BJ (cell line): Measurements from ENCODE around the gene WIZ. TPM values are rescaled to one million over a fixed set of nuclear protein-coding genes. Genes with fewer than 3 reads are reported as not detected.

Source experiments
- CTCF ChIA-PET: fragments of 350-600 bp; formaldehyde crosslinking; extraction: SDS; loops from one replicate; lab custom pipeline; 2021; ENCODE audit warnings: antibody characterized with exemption, inconsistent platforms; lab: Yijun Ruan, JAX
- POLR2A ChIA-PET: fragments of 300-600 bp; sonication (Branson Sonifier 250); formaldehyde crosslinking; extraction: SDS; loops from one replicate; lab custom pipeline; 2021; ENCODE audit warnings: antibody characterized with exemption; lab: Charles Lee
- DNase-seq: peaks from one replicate; pipeline ENCODE4 v3.0.0-alpha.2; 2011; ENCODE audit warnings: low read depth
- H3K27me3 ChIP-seq: 2 replicates; pipeline ENCODE4 v1.6.0; 2011; ENCODE audit warnings: low read length; ENCODE audit not compliant: control insufficient read depth, insufficient read depth
- H3K36me3 ChIP-seq: 2 replicates; pipeline ENCODE4 v1.5.1; 2011; ENCODE audit warnings: low read length; ENCODE audit not compliant: control insufficient read depth, insufficient read depth
- H3K4me3 ChIP-seq: 2 replicates; pipeline ENCODE4 v1.5.1; 2011; ENCODE audit warnings: low read depth, mild to moderate bottlenecking, control low read depth, low read length
- CTCF ChIP-seq: IDR thresholded peaks from 2 replicates; pipeline ENCODE4 v1.5.1; 2011; ENCODE audit warnings: low read depth, mild to moderate bottlenecking, control low read depth, inconsistent platforms, low read length, moderate library complexity; ENCODE audit not compliant: insufficient read depth
- polyA minus RNA-seq: library from RNA; depleted of rRNA, polyadenylated mRNA; stranded (reverse); fragments of >200 nt; gene quantifications from 2 replicates; pipeline ENCODE4 v1.2.3, GENCODE V29; 2011; rRNA and poly(A)+ RNA removed
- polyA plus RNA-seq: library from polyadenylated mRNA; depleted of rRNA; stranded (reverse); fragments of >200 nt; gene quantifications from 2 replicates; pipeline ENCODE4 v1.2.3, GENCODE V29; 2011; rRNA removed

Gene WIZ
- 7.5 and 10.9 TPM in 2 replicates for polyA plus RNA-seq
- polyA minus RNA-seq = 4.5 and 4.9 TPM in 2 replicates

DNA sequence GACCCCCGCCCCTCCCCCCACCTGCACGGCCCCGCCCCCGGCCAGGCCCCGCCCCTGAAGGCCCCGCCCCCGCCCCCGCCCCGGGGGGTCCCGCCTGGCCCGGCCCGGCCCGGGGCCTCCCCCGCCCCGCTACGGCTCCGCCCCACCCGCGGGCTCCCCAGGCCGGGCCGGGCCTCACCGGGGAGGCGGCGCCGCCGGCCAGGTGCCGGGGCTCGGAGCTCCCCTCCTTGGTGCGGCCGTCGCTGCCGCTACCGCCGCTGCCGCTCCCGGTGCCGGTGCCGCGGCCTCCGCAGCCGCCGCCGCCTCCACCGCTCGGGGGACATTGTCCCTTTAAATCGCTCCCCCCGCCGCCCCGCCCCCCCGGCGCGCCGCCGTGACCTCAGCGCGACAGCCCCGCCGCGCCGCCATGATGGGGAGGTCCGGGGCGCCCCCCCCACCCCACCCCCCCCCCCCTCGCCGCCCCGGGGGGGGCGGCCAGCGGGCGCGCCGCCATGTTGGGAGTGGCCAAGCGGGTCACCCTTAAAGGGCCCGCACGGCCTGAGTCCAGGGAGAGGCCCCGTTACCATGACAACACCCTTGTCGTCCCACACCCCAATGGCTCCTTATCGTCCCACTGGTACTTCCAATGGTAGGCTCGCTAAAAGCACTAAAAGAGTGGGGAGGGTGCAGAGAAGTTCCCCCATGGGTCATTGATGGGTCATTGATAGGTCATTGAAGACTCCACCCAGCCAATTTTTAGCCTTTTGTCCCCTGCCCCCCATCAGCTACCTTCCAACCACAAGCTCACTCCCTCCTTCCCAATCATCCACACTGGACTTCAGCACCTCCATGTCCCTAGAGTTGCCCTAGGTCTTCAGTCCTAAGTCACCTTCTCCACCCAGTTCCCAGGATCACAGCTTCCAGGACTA is at the start of gene WIZ:
WIZ (minus strand) TSS at position 337 of the 908 bp plus-strand sequence. CDS start 1,649 bp downstream, outside the sequence.
- Histone ChIP-seq H3K36me3 (no peaks in the 10 kb centered on the region; the same call in 1 of the 2 replicates), H3K4me3 (peak within 1 kb of the TSS; percentile 56), H3K27me3 (no peaks in the 10 kb centered on the region)
- no peak for TF ChIP-seq CTCF
- DNase-seq = no peak
- CTCF ChIA-PET = interaction anchor here (1.5 kb wide), 1 partner anchor 30 kb away, joined by 4 read pairs; no protein-coding TSS in a partner anchor
- POLR2A ChIA-PET = no interaction called here

DNA sequence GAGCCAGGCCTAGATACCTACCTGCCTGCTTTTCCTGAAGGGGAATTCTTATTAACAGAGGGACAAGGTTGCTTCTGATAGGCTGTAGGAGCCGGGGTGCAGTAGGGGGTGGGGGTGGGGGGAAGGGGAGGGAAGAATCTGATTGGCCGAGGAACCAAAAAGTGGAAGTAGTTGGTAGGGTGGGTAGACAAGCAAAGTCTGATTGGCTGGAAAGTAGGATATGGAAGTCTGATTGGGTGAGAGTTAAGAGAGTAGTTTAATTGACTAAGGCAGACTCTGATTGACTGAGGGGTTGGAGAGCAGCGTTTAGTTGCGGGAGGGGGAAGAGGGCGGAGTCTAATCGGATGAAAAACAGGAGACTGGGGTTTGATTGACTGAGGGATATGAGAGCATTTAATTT is 49.2 kb upstream of the WIZ start:
- DNase-seq = no peak
- CTCF ChIA-PET = no interaction called here
- no peak for TF ChIP-seq CTCF
- Histone ChIP-seq H3K36me3 (no peaks in the 10 kb centered on the region), H3K27me3 (no peaks in the 10 kb centered on the region), H3K4me3 (no peak overlapping the region)
- POLR2A ChIA-PET = no interaction called here

DNA sequence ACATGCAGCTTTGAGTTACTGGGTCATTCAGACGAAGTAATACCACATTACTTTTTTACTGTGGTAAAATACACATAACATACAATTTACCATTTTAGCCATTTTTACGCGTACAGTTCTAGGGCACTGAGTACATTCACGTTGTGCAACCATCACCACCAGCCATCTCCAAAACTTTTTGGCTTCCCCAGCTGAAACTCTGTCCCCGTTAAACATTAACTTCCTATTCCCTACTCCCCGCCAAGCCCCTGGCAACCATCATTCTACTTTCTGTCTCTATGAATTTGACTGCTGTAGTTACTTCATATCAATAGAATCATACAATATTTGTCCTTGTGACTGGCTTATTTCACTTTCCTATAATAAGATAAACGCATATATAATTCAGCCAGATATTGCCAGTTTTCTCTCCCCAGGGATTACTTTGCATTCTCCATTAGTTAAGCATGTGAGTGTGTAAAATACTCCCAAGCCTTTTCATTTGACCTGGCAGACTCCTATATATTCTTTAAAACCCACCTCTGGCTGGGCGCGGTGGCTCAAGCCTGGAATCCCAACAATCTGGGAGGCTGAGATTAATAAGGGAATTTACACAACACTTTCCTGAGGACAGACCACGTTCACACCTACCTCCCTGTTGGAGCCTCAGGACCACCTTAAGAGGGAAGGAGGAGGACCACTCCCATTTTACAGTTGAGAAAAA is 48.6 kb upstream of the WIZ start:
- POLR2A ChIA-PET = no interaction called here
- no peak for TF ChIP-seq CTCF
- CTCF ChIA-PET = no interaction called here
- Histone ChIP-seq H3K4me3 (no peak overlapping the region), H3K36me3 (no peaks in the 10 kb centered on the region), H3K27me3 (no peaks in the 10 kb centered on the region)
- DNase-seq = no peak

- no peak for TF ChIP-seq CTCF
- Histone ChIP-seq H3K27me3 (no peaks in the 10 kb centered on the region), H3K4me3 (no peak overlapping the region), H3K36me3 (no peaks in the 10 kb centered on the region)
- no peak for DNase-seq
- POLR2A ChIA-PET = no interaction called here
- CTCF ChIA-PET = no interaction called here
These were observed 45.4 kb upstream of the WIZ start for GRCh38 chr19:15495151-15495550.
